ENCODE measurements around the gene FAM181A. TPM values are rescaled to one million over a fixed set of nuclear protein-coding genes. Genes with fewer than 3 reads are reported as not detected.

FAM181A gene
- total RNA-seq = not detected in 2 replicates

DNA sequence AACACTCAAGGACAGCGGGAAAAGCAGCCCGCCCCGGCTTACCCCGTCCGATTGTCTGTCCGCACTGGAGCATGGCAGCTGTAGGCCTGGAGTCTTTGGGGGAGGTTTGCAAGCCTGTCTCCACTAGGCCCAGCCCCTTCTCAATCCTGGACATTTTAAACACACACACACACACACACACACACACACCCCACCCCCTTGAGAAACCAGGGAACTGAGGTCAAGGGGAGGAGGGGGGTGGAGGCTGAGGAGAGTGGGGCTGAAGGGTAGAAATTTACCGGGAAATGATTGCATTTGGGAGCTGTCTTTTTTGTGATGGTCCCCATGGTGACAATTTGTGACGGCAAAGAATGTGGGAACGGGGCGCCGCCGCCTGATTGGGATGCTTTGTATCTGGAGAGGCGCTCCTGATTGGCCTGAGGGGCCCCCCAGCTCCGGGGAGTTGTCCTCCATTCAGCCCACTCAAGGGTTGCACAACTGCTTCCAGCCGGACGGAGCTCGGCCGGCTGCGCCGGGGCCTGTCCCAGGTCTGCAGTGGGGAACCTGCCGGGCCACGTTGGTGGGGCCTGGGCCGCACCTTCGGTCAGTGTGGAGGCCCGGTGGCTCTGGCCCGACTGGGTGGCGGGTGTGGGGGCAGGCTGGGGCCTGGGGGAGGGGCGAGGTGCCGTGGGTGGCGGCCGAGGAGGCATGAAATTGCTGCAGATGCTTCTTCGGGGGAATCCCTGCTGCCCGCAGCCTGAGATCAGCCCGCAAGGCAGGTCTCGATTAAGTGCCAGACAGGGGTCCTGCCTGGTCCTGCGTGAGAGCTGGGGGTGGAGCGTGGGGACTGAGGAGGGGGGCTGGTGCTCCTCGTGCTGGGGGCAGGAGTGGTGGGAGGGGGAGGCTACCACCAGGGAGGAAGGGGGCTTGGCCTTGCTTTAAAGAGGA is at the start of gene FAM181A:
TSS of gene FAM181A (plus strand) at position 472 of the 927 bp plus-strand sequence. CDS start 942 bp downstream, outside the sequence.

DNA sequence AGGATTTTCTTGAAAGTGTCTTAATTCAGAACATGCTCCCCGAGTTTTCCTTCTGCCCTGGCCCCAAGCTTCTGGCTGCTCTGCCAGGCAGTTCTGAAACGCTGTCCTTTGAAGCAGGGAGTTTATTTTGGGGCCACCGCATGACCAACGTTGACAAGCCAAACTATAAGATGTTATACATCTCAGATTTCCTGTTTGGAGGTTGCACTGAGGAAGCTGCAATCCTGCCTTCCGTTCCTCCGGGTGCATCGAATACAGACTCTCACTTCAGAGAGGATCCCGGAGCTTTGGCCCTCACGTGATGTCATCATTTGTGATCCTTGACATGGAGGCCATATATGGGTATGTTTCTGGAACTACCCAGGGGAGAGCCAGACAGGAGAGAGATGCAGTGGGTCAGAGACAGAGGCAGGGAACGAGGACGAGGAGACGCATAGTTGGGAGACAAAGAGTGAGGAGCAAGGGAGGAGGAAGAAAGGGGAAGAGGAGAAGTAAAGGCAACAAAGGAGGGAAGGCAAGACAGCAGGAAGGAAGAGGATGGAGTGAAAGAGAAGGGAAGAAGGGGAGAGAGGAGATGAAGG is 49.4 kb downstream of the FAM181A start, which contains the start of gene ASB2:
TSS of gene ASB2 (minus strand) at position 94 of the 581 bp plus-strand sequence. CDS start 12,031 bp downstream, outside the sequence.

Other genes with a start within 250 kb of the FAM181A start
- not detected in 2 replicates for gene PRIMA1, start 138.9 kb upstream of the FAM181A start, total RNA-seq
- 0.10 TPM in 1 of 2 replicates, not detected in the other for gene ASB2, start 49.2 kb downstream of the FAM181A start, total RNA-seq
- not detected in 2 replicates for gene CCDC197, start 70.0 kb downstream of the FAM181A start, total RNA-seq
- gene OTUB2, start 99.0 kb downstream of the FAM181A start, total RNA-seq = 2.6 and 3.5 TPM in 2 replicates
- 120 and 122 TPM in 2 replicates for gene DDX24, start 153.9 kb downstream of the FAM181A start, total RNA-seq
- gene IFI27L1, start 154.0 kb downstream of the FAM181A start, total RNA-seq = 12.1 and 24.4 TPM in 2 replicates
- gene IFI27, start 183.4 kb downstream of the FAM181A start, total RNA-seq = 2,890 and 3,107 TPM in 2 replicates
- 44.7 and 63.9 TPM in 2 replicates for gene IFI27L2, start 202.3 kb downstream of the FAM181A start, total RNA-seq
- not detected in 2 replicates for gene PPP4R4, start 247.0 kb downstream of the FAM181A start, total RNA-seq